Heart right ventricle (tissue), 16 donors: ENCODE results near the gene AQP2. TPM values are rescaled to one million over a fixed set of nuclear protein-coding genes. Genes with fewer than 3 reads are reported as not detected.

ENCODE experiments used
- ATAC-seq, 8 donors: fragments of 200-7000 bp; cut with Tn5 transposase; one replicate each; pipeline ENCODE4 v1.9.1; 2020; ENCODE audit warnings: mild to moderate bottlenecking in 8 of 8, moderate library complexity in 8 of 8, moderate number of reproducible peaks in 1 of 8
- DNase-seq, 2 donors: peaks; one replicate each; pipeline ENCODE4 v3.0.0-alpha.2; 2020
- H3K27ac ChIP-seq, 10 donors: fragments of 200-600 bp; sonication (generic) in 2 of 10; one replicate each; pipeline versions ENCODE4 v1.5.0 to v1.8.0; 2020 to 2022; ENCODE audit warnings: mild to moderate bottlenecking in 3 of 10
- H3K27me3 ChIP-seq, 7 donors: fragments of 200-600 bp; one replicate each; pipeline ENCODE4 v1.8.0; 2021 to 2022; ENCODE audit warnings: mild to moderate bottlenecking in 2 of 7
- H3K36me3 ChIP-seq, 9 donors: fragments of 200-600 bp; sonication (generic) in 1 of 9; one replicate each; pipeline versions ENCODE4 v1.5.0 to v1.8.0; 2020 to 2022; ENCODE audit warnings: mild to moderate bottlenecking in 2 of 9
- H3K4me1 ChIP-seq, 9 donors: fragments of 200-600 bp; sonication (generic) in 1 of 9; one replicate each; pipeline versions ENCODE4 v1.5.0 to v1.8.0; 2020 to 2022; ENCODE audit warnings: mild to moderate bottlenecking in 4 of 9
- H3K4me3 ChIP-seq, 10 donors: fragments of 200-600 bp; sonication (generic) in 2 of 10; one replicate each; pipeline versions ENCODE4 v1.5.0 to v1.8.0; 2020 to 2022; ENCODE audit warnings: mild to moderate bottlenecking in 7 of 10, moderate library complexity in 2 of 10
- H3K9me3 ChIP-seq, 11 donors: fragments of 200-600 bp in 10 of 11; sonication (generic) in 2 of 11; one replicate each; pipeline versions ENCODE4 v1.5.0 to v1.8.0; 2013 to 2022; ENCODE audit warnings: mild to moderate bottlenecking in 2 of 11, control low read depth in 1 of 11, moderate library complexity in 1 of 11
- CTCF ChIP-seq, 9 donors: fragments of 200-600 bp; sonication (generic) in 2 of 9; IDR thresholded peaks; one replicate each; pipeline versions ENCODE4 v1.5.0 to v1.8.0; 2021 to 2022; ENCODE audit warnings: antibody characterized with exemption in 9 of 9, mild to moderate bottlenecking in 5 of 9, moderate library complexity in 1 of 9
- WGBS, 2 donors: extraction: QIAGEN DNeasy Blood & Tissue Kit; methylation state at CpG; one replicate each; pipeline ENCODE4 v1.1.7; 2013; ENCODE audit warnings: inconsistent platforms in 1 of 2; 5-methylcytosine and 5-hydroxymethylcytosine counted together
- intact Hi-C, 10 donors: fragments of 100-400 bp; cut with DNase I; formaldehyde crosslinking; loops; one replicate each; pipeline versions ENCODE4 v1.11.1 to v1.14.2; 2022
- polyA plus RNA-seq, 2 donors: library from polyadenylated mRNA; stranded (reverse); fragments of 200-250 nt; gene quantifications; one replicate each; pipeline ENCODE4 v1.2.3, GENCODE V29; 2013
- total RNA-seq, 10 donors: library from RNA; stranded (reverse); fragmentation: NEBNext Ultra II Directional in 3 of 10; extraction: Animal tissue kit (Norgen Biotek cat#: 25700) in 3 of 10; gene quantifications; one replicate each; pipeline versions ENCODE4 v1.2.1 to v1.2.4, GENCODE V29; 2021 to 2023
- donor health status: Arrhythmogenic right ventricular cardiomyopathy.
- donor health status: ischemic (EF 13 %, LVEDD 7.1; RV severe dilation, severe dysfunction).
- donor health status: healthy with polysubstance abuse.
- donor health status: DM: no; HTN: yes; CAD: no.
- donor health status: DM: no; HTN: no; CAD: no.
- donor health status: ischemic (EF 25% LVEDD 6.9; RV normal size, moderate dysfunction).
- donor health status: ischemic (EF 25% LVEDD 5.7; RV mildly dilated, moderate dysfunction).
- donor health status: healthy.
- donor health status: DM: yes; HTN: yes; CAD: no.
- donor health status: Ischemic cardiomyopathy.
- donor health status: ischemic (EF 35%, LVEDD 5.7; RV mildly dilated, moderate dysfunction).
- donor health status: nonischemic (EF 11% LVEDD 7.7; RV severe dilation, severe dysfunction).
- donor health status: DM: yes; HTN: yes; CAD: no.
- donor health status: PGD.
- donor health status: ischemic (EF 29% LVEDD 5.4; RV normal size, mild dysfunction).
- donor health status: nonischemic (EF 23%, LVEDD 6.1; RV moderate dilation, normal function).

The AQP2 gene
- total and polyA plus RNA-seq, 12 donors, result 0.04 TPM; not detected in 11

DNA sequence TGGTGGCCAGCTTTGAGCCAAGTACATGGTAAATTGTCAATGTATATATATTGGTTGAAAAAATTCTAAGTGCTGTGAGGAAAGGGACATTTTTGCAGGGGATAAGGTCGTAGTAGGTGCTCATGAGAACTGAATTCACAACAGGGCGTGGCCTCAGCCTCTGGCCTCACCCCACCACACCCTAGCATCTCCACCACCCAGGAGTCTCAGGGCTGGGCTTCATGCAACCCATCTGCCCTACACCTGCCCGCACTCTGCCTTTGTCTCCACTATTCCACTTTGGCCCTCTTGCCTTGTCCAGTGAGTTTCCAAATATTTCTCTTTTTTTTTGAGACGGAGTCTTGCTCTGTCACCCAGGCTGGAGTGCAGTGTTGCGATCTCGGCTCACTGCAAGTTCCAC is 22.1 kb upstream of the AQP2 start:
- intact Hi-C loops, result no loop called here
- Histone ChIP-seq H3K4me3 (no peak overlapping the region), H3K4me1 (peaks cover 0 to 5% (median 0%) of the 10 kb centered on the region in 9 donors), H3K9me3 (no peaks in the 10 kb centered on the region), H3K36me3 (no peaks in the 10 kb centered on the region), H3K27me3 (peaks cover 0 to 6% (median 0%) of the 10 kb centered on the region in 7 donors), H3K27ac (no peak overlapping the region)
- no peak for TF ChIP-seq CTCF (IDR thresholded peaks at IDR 0.05)
- DNase-seq (no peak), ATAC-seq (no peak)
- 91 to 93% methylated on average over 6 of the region's 6 CpGs for WGBS, 2 donors

DNA sequence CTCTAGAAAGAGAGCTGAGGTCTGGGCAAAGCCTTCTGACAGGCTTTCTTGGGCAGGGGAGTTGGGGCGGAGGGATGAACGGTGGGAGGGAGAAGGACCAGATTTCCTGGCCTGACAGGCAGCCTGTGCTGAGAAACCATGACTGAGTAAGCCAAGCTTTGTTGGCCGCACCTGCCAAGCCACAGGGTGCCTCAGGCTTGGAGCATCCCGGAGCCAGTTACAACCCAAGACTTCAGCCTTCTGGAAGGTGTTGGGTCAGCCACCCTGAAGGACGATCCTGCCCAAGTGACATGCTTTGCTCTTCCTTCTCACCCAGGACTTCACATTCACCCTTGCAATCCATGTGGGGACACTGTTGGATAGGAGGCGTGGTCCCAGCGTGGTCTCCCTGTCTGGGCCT is 21.0 kb upstream of the AQP2 start:
- peaks cover 0 to 6% (median 0%) of the 10 kb centered on the region in 7 donors for H3K27me3 ChIP-seq
- no peaks in the 10 kb centered on the region for H3K9me3 ChIP-seq
- WGBS, 2 donors, result 85 to 91% methylated on average over 7 of the region's 7 CpGs
- intact Hi-C loops, result no loop called here
- no peak for TF ChIP-seq CTCF (IDR thresholded peaks at IDR 0.05)
- no peak overlapping the region for H3K27ac ChIP-seq
- H3K4me1 ChIP-seq, result peaks cover 0 to 5% (median 0%) of the 10 kb centered on the region in 9 donors
- DNase-seq (no peak), ATAC-seq (peak in 1 of 8 donors; percentile 12)
- H3K4me3 ChIP-seq, result no peak overlapping the region
- H3K36me3 ChIP-seq, result no peaks in the 10 kb centered on the region

DNA sequence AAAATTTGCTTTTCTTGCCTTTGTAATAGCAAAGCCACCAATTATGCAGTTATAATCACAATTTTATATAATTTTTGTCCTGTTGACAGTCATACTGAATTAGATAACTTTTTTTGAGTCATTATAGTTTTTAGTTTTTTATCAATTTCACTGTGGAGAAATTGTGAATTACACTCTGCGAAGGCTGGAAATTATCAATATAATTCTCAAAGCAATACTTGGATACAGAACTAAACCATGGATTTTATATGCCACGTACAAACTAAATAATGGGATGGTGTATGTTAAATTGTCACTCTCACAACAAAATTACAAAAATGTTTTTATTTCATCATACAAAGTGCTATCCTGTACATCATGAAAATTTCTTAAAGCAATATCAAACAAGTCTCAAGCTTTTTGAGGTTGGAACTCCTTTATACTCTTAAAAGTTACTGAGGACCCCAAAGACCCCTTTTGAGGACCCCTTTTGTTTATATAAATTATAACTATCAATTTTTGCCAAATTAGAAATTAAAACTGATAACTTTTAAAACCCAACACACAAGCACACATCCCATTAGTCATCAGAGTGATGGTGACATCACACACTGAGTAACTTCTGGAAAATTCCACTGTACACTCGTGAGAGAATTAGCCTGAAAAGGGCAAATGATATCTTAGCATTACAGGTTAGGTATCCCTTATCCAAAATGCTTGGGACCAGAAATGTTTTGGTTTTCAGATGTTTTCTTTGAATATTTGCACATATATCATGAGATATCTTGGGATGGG is 19.8 kb upstream of the AQP2 start:
- no peaks in the 10 kb centered on the region for H3K9me3 ChIP-seq
- H3K27ac ChIP-seq, result no peak overlapping the region
- peaks cover 0 to 6% (median 0%) of the 10 kb centered on the region in 7 donors for H3K27me3 ChIP-seq
- peaks cover 0 to 5% (median 0%) of the 10 kb centered on the region in 9 donors for H3K4me1 ChIP-seq
- WGBS, 2 donors, result 65 to 76% methylated on average over 3 of the region's 3 CpGs
- no peaks in the 10 kb centered on the region for H3K36me3 ChIP-seq
- no peak overlapping the region for H3K4me3 ChIP-seq
- DNase-seq, result no peak
- TF ChIP-seq CTCF (IDR thresholded peaks at IDR 0.05), result peak in 1 of 9 donors; percentile 14
- intact Hi-C loops, result no loop called here
- ATAC-seq, result peak in 1 of 8 donors; percentile 70

GRCh38 chr12:49932023-49932422 is 18.5 kb upstream of the AQP2 start:
- H3K27me3 ChIP-seq, result peaks cover 0 to 6% (median 0%) of the 10 kb centered on the region in 7 donors
- H3K4me3 ChIP-seq, result no peak overlapping the region
- DNase-seq, result no peak
- H3K4me1 ChIP-seq, result peaks cover 0 to 5% (median 0%) of the 10 kb centered on the region in 9 donors
- WGBS, 2 donors, result 69 to 71% methylated on average over 7 of the region's 7 CpGs
- no peaks in the 10 kb centered on the region for H3K9me3 ChIP-seq
- ATAC-seq, result no peak
- H3K36me3 ChIP-seq, result no peaks in the 10 kb centered on the region
- intact Hi-C loops, result no loop called here
- no peak for TF ChIP-seq CTCF (IDR thresholded peaks at IDR 0.05)
- no peak overlapping the region for H3K27ac ChIP-seq
